OCI-M2 (cell line): ENCODE results near the gene ORMDL2.
"Not testable (repeated sequence)": the region's sequence is repeated elsewhere in the genome, so short reads cannot be mapped to it uniquely, and the experiment has no call there.

Experiments used
- DNase-seq: peaks from one replicate; lab custom pipeline; 2025; ENCODE audit not compliant: unreplicated experiment; lab: John Stamatoyannopoulos, UW

ORMDL2 gene

GRCh38 chr12:55827806-55828205 lies 10.0 kb downstream of the ORMDL2 start:
- DNase-seq, result no peak

- DNase-seq, result no peak
These were observed 10.5 kb downstream of the ORMDL2 start for GRCh38 chr12:55828357-55828756.

GRCh38 chr12:55829967-55830600 lies 12.2 kb downstream of the ORMDL2 start:
- DNase-seq, result no peak

- no peak for DNase-seq
These were observed 13.0 kb downstream of the ORMDL2 start for GRCh38 chr12:55830601-55831446.

GRCh38 chr12:55831447-55831815 lies 13.6 kb downstream of the ORMDL2 start:
- no peak for DNase-seq

- no peak for DNase-seq
These were observed 15.2 kb downstream of the ORMDL2 start for GRCh38 chr12:55833056-55833455.

GRCh38 chr12:55834400-55834799 lies 16.6 kb downstream of the ORMDL2 start:
- not testable (repeated sequence) for DNase-seq

GRCh38 chr12:55838361-55838760 lies 20.5 kb downstream of the ORMDL2 start:
- no peak for DNase-seq

- no peak for DNase-seq
These were observed 21.7 kb downstream of the ORMDL2 start for GRCh38 chr12:55839345-55840140.

GRCh38 chr12:55840581-55841351 lies 22.9 kb downstream of the ORMDL2 start:
- DNase-seq, result no peak

GRCh38 chr12:55842681-55843429 lies 25.0 kb downstream of the ORMDL2 start, which contains the start of gene MMP19:
Gene MMP19, minus strand, starts transcription at chr12:55842936. Its CDS starts 106 bp downstream, at chr12:55842830.
- DNase-seq, result no peak

GRCh38 chr12:55843431-55843830 lies 25.6 kb downstream of the ORMDL2 start:
- DNase-seq, result no peak

- no peak for DNase-seq
These were observed 27.1 kb downstream of the ORMDL2 start for GRCh38 chr12:55844961-55845360.

GRCh38 chr12:55845361-55845760 lies 27.5 kb downstream of the ORMDL2 start:
- no peak for DNase-seq

GRCh38 chr12:55845785-55846496 lies 28.1 kb downstream of the ORMDL2 start:
- DNase-seq, result no peak

- no peak for DNase-seq
These were observed 29.2 kb downstream of the ORMDL2 start for GRCh38 chr12:55847033-55847432.

- DNase-seq, result no peak
These were observed 29.9 kb downstream of the ORMDL2 start for GRCh38 chr12:55847603-55848291.

GRCh38 chr12:55849616-55850343 lies 31.9 kb downstream of the ORMDL2 start:
- no peak for DNase-seq
